ENCODE results near the gene PEAK3. TPM values are rescaled to one million over a fixed set of nuclear protein-coding genes. Genes with fewer than 3 reads are reported as not detected.
"Not testable (repeated sequence)": the region's sequence is repeated elsewhere in the genome, so short reads cannot be mapped to it uniquely, and the experiment has no call there.

The PEAK3 gene
- total RNA-seq, 4 donors from 2014 or later = 1.2 to 5.8 (median 2.6) TPM

DNA sequence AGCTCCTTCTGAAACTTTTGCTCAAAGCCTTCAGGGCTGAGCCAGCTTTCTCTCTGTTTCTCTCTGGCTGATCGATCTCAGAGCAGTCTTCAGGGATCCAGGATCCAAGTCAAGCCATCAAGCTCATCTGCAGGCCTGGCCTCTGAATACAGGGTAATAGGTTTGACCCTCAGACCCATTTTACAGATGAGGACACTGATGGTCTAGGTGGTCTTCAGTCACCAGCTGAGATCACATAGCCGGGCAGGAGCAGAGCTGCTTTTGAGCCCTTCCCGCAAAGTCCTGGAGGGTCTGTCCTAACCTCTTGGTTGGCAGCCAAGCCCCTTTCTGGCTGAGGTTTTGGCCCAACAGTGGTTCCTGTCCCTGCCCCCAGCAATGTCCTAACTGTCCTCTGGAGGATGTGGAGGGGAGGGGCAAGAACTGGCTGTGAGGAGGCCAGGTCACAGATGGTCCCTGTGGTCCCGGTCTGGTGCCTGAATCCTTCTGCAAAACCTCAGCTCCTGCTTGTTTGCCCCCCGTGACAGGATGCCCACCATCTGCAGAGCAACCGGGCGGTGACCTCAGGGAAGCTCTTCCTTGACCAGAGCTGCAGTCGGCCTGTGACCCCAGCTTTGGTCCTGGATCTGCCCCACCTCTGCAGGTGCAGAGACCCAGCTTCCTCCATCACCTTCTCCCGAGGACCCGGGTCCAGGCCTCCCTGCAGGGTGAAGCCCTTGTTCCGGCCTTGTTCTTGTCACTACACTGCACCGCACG lies 5.8 kb upstream of the PEAK3 start:
- peaks cover 0 to 38% (median 25%) of the 10 kb centered on the region in 4 donors for H3K4me1 ChIP-seq
- TF ChIP-seq, protein P1, sequence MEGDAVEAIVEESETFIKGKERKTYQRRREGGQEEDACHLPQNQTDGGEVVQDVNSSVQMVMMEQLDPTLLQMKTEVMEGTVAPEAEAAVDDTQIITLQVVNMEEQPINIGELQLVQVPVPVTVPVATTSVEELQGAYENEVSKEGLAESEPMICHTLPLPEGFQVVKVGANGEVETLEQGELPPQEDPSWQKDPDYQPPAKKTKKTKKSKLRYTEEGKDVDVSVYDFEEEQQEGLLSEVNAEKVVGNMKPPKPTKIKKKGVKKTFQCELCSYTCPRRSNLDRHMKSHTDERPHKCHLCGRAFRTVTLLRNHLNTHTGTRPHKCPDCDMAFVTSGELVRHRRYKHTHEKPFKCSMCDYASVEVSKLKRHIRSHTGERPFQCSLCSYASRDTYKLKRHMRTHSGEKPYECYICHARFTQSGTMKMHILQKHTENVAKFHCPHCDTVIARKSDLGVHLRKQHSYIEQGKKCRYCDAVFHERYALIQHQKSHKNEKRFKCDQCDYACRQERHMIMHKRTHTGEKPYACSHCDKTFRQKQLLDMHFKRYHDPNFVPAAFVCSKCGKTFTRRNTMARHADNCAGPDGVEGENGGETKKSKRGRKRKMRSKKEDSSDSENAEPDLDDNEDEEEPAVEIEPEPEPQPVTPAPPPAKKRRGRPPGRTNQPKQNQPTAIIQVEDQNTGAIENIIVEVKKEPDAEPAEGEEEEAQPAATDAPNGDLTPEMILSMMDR (IDR thresholded peaks at IDR 0.05) = no peak
- no peak for TF ChIP-seq POLR2A (IDR thresholded peaks at IDR 0.05)
- H3K27me3 ChIP-seq = peaks cover 0 to 28% of the 10 kb centered on the region in 2 donors
- no peak for DNase-seq
- no peaks in the 10 kb centered on the region for H3K36me3 ChIP-seq
- H3K9me3 ChIP-seq = no peaks in the 10 kb centered on the region
- no peak overlapping the region for H3K4me3 ChIP-seq
- peak overlapping the region in 1 of 4 donors; percentile 97 for H3K27ac ChIP-seq

DNA sequence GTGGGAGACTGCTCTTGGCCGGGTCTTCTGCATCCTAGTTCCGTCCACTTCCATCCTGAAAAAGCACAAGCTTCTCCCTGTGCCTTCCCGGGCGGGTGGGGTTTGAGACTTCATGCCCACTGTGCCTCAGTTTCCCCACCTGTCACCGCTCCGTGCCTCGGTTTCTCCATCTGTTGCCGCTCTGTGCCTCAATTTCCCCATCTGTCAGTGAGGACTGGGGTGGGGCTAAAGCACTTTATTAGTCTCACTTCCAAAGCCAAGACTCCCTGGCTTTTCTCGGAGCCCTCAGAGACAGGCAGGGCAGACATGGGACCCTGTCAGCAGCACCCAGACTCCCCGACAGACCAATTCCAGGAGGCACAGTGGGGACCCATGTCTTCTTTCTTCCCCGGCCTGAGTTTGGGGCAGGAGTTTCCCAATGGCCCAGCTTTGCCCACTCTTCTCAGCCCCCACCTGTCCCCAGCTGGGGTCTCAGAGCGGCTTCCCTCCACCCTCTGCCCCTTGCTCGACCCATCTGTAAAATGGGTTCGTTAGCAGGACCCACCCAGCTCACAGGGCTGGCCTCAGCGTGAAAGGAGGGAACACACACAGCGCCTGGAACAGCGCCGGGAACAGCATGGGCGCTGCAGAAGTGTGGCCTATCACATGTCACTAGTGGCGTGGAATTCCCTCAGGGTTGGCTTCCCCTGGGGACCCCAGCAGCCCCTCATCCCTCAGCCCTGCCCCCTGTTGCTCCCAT lies 4.6 kb upstream of the PEAK3 start:
- no peaks in the 10 kb centered on the region for H3K36me3 ChIP-seq
- H3K27me3 ChIP-seq = peaks cover 0 to 26% of the 10 kb centered on the region in 2 donors
- peaks cover 0 to 45% (median 25%) of the 10 kb centered on the region in 4 donors for H3K4me1 ChIP-seq
- H3K4me3 ChIP-seq = no peak overlapping the region
- TF ChIP-seq, protein P1 (IDR thresholded peaks at IDR 0.05) = no peak
- no peak for TF ChIP-seq POLR2A (IDR thresholded peaks at IDR 0.05)
- DNase-seq = no peak
- H3K27ac ChIP-seq = peak overlapping the region in 1 of 4 donors; percentile 97
- no peaks in the 10 kb centered on the region for H3K9me3 ChIP-seq

- H3K27me3 ChIP-seq = no peaks in the 10 kb centered on the region
Measured at GRCh38 chr19:2283835-2284507, 2.0 kb upstream of the PEAK3 start.

DNA sequence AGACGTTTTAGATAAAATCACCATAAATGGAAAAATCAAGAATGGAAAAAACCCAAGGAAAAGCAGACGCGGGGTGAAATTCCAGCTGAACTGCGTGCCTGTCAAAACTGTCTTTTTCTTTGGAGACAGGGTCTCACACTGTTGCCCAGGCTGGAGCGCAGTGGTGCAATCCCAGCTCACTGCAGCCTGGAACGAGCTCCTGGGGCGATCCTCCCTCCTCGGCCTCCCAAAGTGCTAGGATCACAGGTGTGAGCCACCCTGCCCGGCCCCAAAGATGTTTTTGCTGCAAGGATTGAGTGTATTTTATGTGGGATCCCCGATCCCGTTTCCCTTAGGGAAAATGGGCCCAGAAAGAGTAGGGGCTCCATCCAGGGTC lies 875 bp upstream of the PEAK3 start:
- peak overlapping the region in 2 of 4 donors; percentile 52 to 64 for H3K27ac ChIP-seq
- no peaks in the 10 kb centered on the region for H3K36me3 ChIP-seq
- peak overlapping the region in 1 of 4 donors; percentile 40 for H3K4me3 ChIP-seq
- no peak for DNase-seq
- TF ChIP-seq, protein P1 (IDR thresholded peaks at IDR 0.05) = no peak
- TF ChIP-seq POLR2A (IDR thresholded peaks at IDR 0.05) = no peak
- H3K9me3 ChIP-seq = no peaks in the 10 kb centered on the region
- peaks cover 0 to 24% (median 3%) of the 10 kb centered on the region in 4 donors for H3K4me1 ChIP-seq
- no peaks in the 10 kb centered on the region for H3K27me3 ChIP-seq

More at GRCh38 chr19:2283835-2284507, 2.0 kb upstream of the PEAK3 start:
- no peak for DNase-seq
- TF ChIP-seq, protein P1 (IDR thresholded peaks at IDR 0.05) = no peak
- TF ChIP-seq POLR2A (IDR thresholded peaks at IDR 0.05) = no peak
- no peak overlapping the region for H3K4me3 ChIP-seq
- H3K9me3 ChIP-seq = no peaks in the 10 kb centered on the region
- no peak overlapping the region for H3K27ac ChIP-seq
- peaks cover 0 to 36% (median 10%) of the 10 kb centered on the region in 4 donors for H3K4me1 ChIP-seq
- H3K36me3 ChIP-seq = no peaks in the 10 kb centered on the region

- Histone ChIP-seq H3K4me3 (peak overlapping the region; percentile 19 to 49 (median 43)), H3K27ac (peak overlapping the region; percentile 52 to 80 (median 58)), H3K4me1 (peaks cover 0 to 24% (median 5%) of the 10 kb centered on the region in 4 donors)
- not testable (repeated sequence) for H3K36me3 ChIP-seq, H3K27me3 ChIP-seq, DNase-seq, H3K9me3 ChIP-seq
Measured at GRCh38 chr19:2281265-2282061, 512 bp downstream of the PEAK3 start.
